H1 (cell line): ENCODE results near the gene AUH. TPM values are rescaled to one million over a fixed set of nuclear protein-coding genes. Genes with fewer than 3 reads are reported as not detected.

ENCODE experiments used
- CTCF ChIA-PET: fragments of 300-600 bp; sonication (Branson Sonifier 250); formaldehyde crosslinking; loops from one replicate; lab custom pipeline; 2021; ENCODE audit not compliant: partially characterized antibody; lab: Charles Lee
- POLR2A ChIA-PET: fragments of 300-600 bp; sonication (Branson Sonifier 250); formaldehyde crosslinking; loops from one replicate; lab custom pipeline; 2021; ENCODE audit warnings: inconsistent platforms; ENCODE audit not compliant: partially characterized antibody; lab: Charles Lee
- DNase-seq, 2 experiments: peaks; one replicate each; pipeline versions ENCODE4 v3.0.0 to v3.0.0-alpha.2; 2010 to 2022; ENCODE audit warnings: low spot score in 2 of 2, low read depth in 1 of 2, mixed read lengths in 1 of 2
- FAIRE-seq: peaks from 2 replicates; lab custom pipeline; 2011; peaks lifted over from hg19 to GRCh38; lab: Jason Lieb, UNC
- H2AFZ ChIP-seq: 2 replicates; pipeline ENCODE4 v1.8.1; 2012; ENCODE audit warnings: low read length, inconsistent platforms
- H2AK5ac ChIP-seq: 2 replicates; pipeline ENCODE4 v1.6.1; 2013; ENCODE audit warnings: low read depth, low read length
- H2BK120ac ChIP-seq: replicated peaks from 2 replicates; pipeline ENCODE3; 2013; ENCODE audit warnings: low read depth, low read length, inconsistent platforms
- H2BK12ac ChIP-seq: 2 replicates; pipeline ENCODE4 v1.6.1; 2013; ENCODE audit warnings: low read depth, low read length
- H2BK15ac ChIP-seq: 2 replicates; pipeline ENCODE4 v1.6.1; 2013; ENCODE audit warnings: low read length
- H2BK20ac ChIP-seq: 2 replicates; pipeline ENCODE4 v1.6.1; 2013; ENCODE audit warnings: low read length
- H2BK5ac ChIP-seq: 2 replicates; pipeline ENCODE4 v1.6.1; 2013; ENCODE audit warnings: low read depth, low read length
- H3K14ac ChIP-seq: 2 replicates; pipeline ENCODE4 v1.6.1; 2013; ENCODE audit warnings: inconsistent platforms; ENCODE audit not compliant: insufficient read length
- H3K18ac ChIP-seq: 2 replicates; pipeline ENCODE4 v1.6.1; 2013; ENCODE audit warnings: low read length; ENCODE audit errors: extremely low read depth
- H3K23ac ChIP-seq: 2 replicates; pipeline ENCODE4 v1.6.1; 2013; ENCODE audit warnings: inconsistent platforms; ENCODE audit not compliant: insufficient read length
- H3K23me2 ChIP-seq: 2 replicates; pipeline ENCODE4 v1.6.1; 2013; ENCODE audit warnings: low read depth, low read length
- H3K27ac ChIP-seq: 2 replicates; pipeline ENCODE4 v1.6.1; 2011; ENCODE audit warnings: low read depth, low read length, inconsistent platforms
- H3K27me3 ChIP-seq, 4 experiments: replicated peaks in 1 of 4; 1 replicate in 1 of 4; 2 replicates in 3 of 4; pipeline versions ENCODE4 v1.6.1 to v1.8.1; 2011 to 2013; ENCODE audit warnings: low read length in 3 of 4, mild to moderate bottlenecking in 3 of 4, inconsistent platforms in 2 of 4, mixed read lengths in 2 of 4, moderate library complexity in 1 of 4; ENCODE audit not compliant: control insufficient read depth in 3 of 4, insufficient read depth in 3 of 4; ENCODE audit errors: extremely low read depth in 1 of 4
- H3K36me3 ChIP-seq, 4 experiments: 2 replicates each; pipeline versions ENCODE4 v1.6.1 to v1.8.1; 2011 to 2013; ENCODE audit warnings: mild to moderate bottlenecking in 4 of 4, low read length in 3 of 4, moderate library complexity in 2 of 4, control low read depth in 1 of 4, inconsistent platforms in 1 of 4; ENCODE audit not compliant: insufficient read depth in 4 of 4, control insufficient read depth in 2 of 4
- H3K4ac ChIP-seq: replicated peaks from 2 replicates; pipeline ENCODE3; 2013; ENCODE audit warnings: low read length, low read depth, mixed read lengths, inconsistent platforms; ENCODE audit not compliant: insufficient read length
- H3K4me1 ChIP-seq, 4 experiments: replicated peaks in 1 of 4; 1 replicate in 1 of 4; 2 replicates in 3 of 4; pipeline versions ENCODE4 v1.6.1 to v1.8.1; 2011 to 2013; ENCODE audit warnings: low read length in 3 of 4, inconsistent platforms in 2 of 4, mixed read lengths in 1 of 4; ENCODE audit not compliant: insufficient read depth in 4 of 4, control insufficient read depth in 3 of 4
- H3K4me2 ChIP-seq, 2 experiments: 2 replicates each; pipeline versions ENCODE4 v1.6.1 to v1.8.1; 2011 to 2013; ENCODE audit warnings: low read depth in 2 of 2, low read length in 2 of 2, control low read depth in 1 of 2, inconsistent platforms in 1 of 2, mild to moderate bottlenecking in 1 of 2; ENCODE audit not compliant: insufficient read depth in 1 of 2
- H3K4me3 ChIP-seq, 4 experiments: fragments of 200-600, 300-600 bp in 1 of 4; sonication (generic), shearing (Covaris generic), sonication (Bioruptor Twin) in 1 of 4; 2 replicates each; pipeline versions ENCODE4 v1.5.1 to v1.8.1; 2011 to 2016; ENCODE audit warnings: low read length in 4 of 4, low read depth in 3 of 4, control low read depth in 2 of 4, inconsistent platforms in 2 of 4, mild to moderate bottlenecking in 2 of 4, mixed read lengths in 1 of 4, moderate library complexity in 1 of 4; ENCODE audit not compliant: insufficient read depth in 2 of 4; ENCODE audit errors: extremely low read depth in 1 of 4
- H3K56ac ChIP-seq: replicated peaks from 2 replicates; pipeline ENCODE3; 2013; ENCODE audit warnings: low read depth, mild to moderate bottlenecking, mixed read lengths, low read length, inconsistent platforms; ENCODE audit not compliant: insufficient read length
- H3K79me1 ChIP-seq: 2 replicates; pipeline ENCODE4 v1.6.1; 2013; ENCODE audit warnings: low read depth, low read length, control low read depth
- H3K79me2 ChIP-seq, 2 experiments: 2 replicates each; pipeline versions ENCODE4 v1.6.1 to v1.8.1; 2012 to 2013; ENCODE audit warnings: low read length in 2 of 2, mild to moderate bottlenecking in 2 of 2, inconsistent platforms in 1 of 2; ENCODE audit not compliant: insufficient read depth in 2 of 2, control insufficient read depth in 1 of 2
- H3K9ac ChIP-seq, 4 experiments: replicated peaks in 1 of 4; 1 replicate in 1 of 4; 2 replicates in 3 of 4; pipeline versions ENCODE4 v1.6.1 to v1.8.1; 2011 to 2013; ENCODE audit warnings: low read depth in 3 of 4, low read length in 3 of 4, control low read depth in 2 of 4, mild to moderate bottlenecking in 2 of 4, moderate library complexity in 2 of 4, inconsistent platforms in 1 of 4; ENCODE audit errors: extremely low read depth in 1 of 4
- H3K9me3 ChIP-seq, 2 experiments: 2 replicates each; pipeline versions ENCODE4 v1.6.1 to v1.8.1; 2012 to 2013; ENCODE audit warnings: mild to moderate bottlenecking in 2 of 2, moderate library complexity in 2 of 2, control low read depth in 1 of 2, inconsistent platforms in 1 of 2, low read depth in 1 of 2, low read length in 1 of 2, mixed read lengths in 1 of 2; ENCODE audit not compliant: insufficient read depth in 2 of 2
- H4K20me1 ChIP-seq, 2 experiments: replicated peaks in 1 of 2; 2 replicates each; pipeline versions ENCODE3 to v1.8.1; 2011 to 2013; ENCODE audit warnings: inconsistent platforms in 2 of 2, low read length in 2 of 2, mild to moderate bottlenecking in 1 of 2; ENCODE audit not compliant: insufficient read depth in 2 of 2, control insufficient read depth in 1 of 2
- H4K5ac ChIP-seq: 2 replicates; pipeline ENCODE4 v1.6.1; 2013; ENCODE audit warnings: low read length, low read depth, mixed read lengths, inconsistent platforms; ENCODE audit not compliant: insufficient read length
- H4K8ac ChIP-seq: 2 replicates; pipeline ENCODE4 v1.8.0; 2013; ENCODE audit warnings: mild to moderate bottlenecking, moderate library complexity, low read length, inconsistent platforms; ENCODE audit not compliant: insufficient read depth; ENCODE audit errors: extremely low read depth
- H4K91ac ChIP-seq: replicated peaks from 2 replicates; pipeline ENCODE3; 2013; ENCODE audit warnings: low read length, mixed read lengths, inconsistent platforms; ENCODE audit not compliant: insufficient read length
- ASH2L ChIP-seq: fragments of 200-600, 300-600 bp; sonication (generic); IDR thresholded peaks from one replicate; pipeline ENCODE4 v1.7.1; 2017; ENCODE audit warnings: low read length
- ATF2 ChIP-seq: IDR thresholded peaks from 2 replicates; pipeline ENCODE4 v1.6.1; 2012; ENCODE audit warnings: low read length, inconsistent platforms
- BACH1 ChIP-seq: IDR thresholded peaks from 2 replicates; pipeline ENCODE4 v1.6.1; 2012; ENCODE audit warnings: low read length, improper control_type of control experiment
- BCL11A ChIP-seq, 2 experiments: IDR thresholded peaks; one replicate each; pipeline ENCODE4 v1.6.1; 2011; ENCODE audit warnings: low read depth in 2 of 2, low read length in 2 of 2, mild to moderate bottlenecking in 2 of 2
- CHD2 ChIP-seq: IDR thresholded peaks from 2 replicates; pipeline ENCODE4 v1.6.1; 2012; ENCODE audit warnings: low read length, improper control_type of control experiment
- E2F6 ChIP-seq: IDR thresholded peaks from 2 replicates; pipeline ENCODE4 v1.6.1; 2012; ENCODE audit warnings: inconsistent platforms
- JUN ChIP-seq: IDR thresholded peaks from 2 replicates; pipeline ENCODE4 v1.6.1; 2011; ENCODE audit warnings: low read depth, mild to moderate bottlenecking, improper control_type of control experiment, low read length
- KDM4A ChIP-seq: IDR thresholded peaks from one replicate; pipeline ENCODE4 v1.7.1; 2012; ENCODE audit warnings: low read depth, mild to moderate bottlenecking, moderate library complexity, low read length, inconsistent platforms; ENCODE audit not compliant: severe bottlenecking
- NANOG ChIP-seq: IDR thresholded peaks from 2 replicates; pipeline ENCODE4 v1.6.1; 2011; ENCODE audit warnings: low read length, low read depth, mild to moderate bottlenecking, inconsistent platforms; ENCODE audit not compliant: insufficient read depth, poor library complexity, severe bottlenecking
- POLR2A ChIP-seq, 2 experiments: IDR thresholded peaks; 1 replicate in 1 of 2; 2 replicates in 1 of 2; pipeline ENCODE4 v1.6.1; 2011; ENCODE audit warnings: low read depth in 2 of 2, low read length in 2 of 2, mild to moderate bottlenecking in 2 of 2; ENCODE audit errors: control extremely low read depth in 1 of 2
- SAP30 ChIP-seq: fragments of 300-600 bp; sonication (generic); IDR thresholded peaks from 2 replicates; pipeline ENCODE4 v1.7.1; 2012; ENCODE audit warnings: low read length, moderate library complexity, mild to moderate bottlenecking, inconsistent platforms; ENCODE audit not compliant: insufficient read depth, insufficient replicate concordance
- SIRT6 ChIP-seq: IDR thresholded peaks from one replicate; pipeline ENCODE4 v1.7.1; 2012; ENCODE audit warnings: low read length, inconsistent platforms
- TAF1 ChIP-seq: IDR thresholded peaks from 2 replicates; pipeline ENCODE4 v1.6.1; 2011; ENCODE audit warnings: mild to moderate bottlenecking, low read depth, low read length
- WGBS, 2 experiments: shearing (Covaris generic) in 1 of 2; methylation state at CpG; one replicate each; pipeline versions ENCODE4 v1.1.6 to v1.1.7; 2013 to 2015; ENCODE audit warnings: low lambda C conversion rate in 2 of 2, mixed read lengths in 2 of 2, inconsistent platforms in 1 of 2, low coverage in 1 of 2, missing lambda C conversion rate in 1 of 2; ENCODE audit not compliant: insufficient replicate concordance in 2 of 2, insufficient coverage in 1 of 2, insufficient read length in 1 of 2; ENCODE audit errors: extremely low coverage in 1 of 2, missing lambda C conversion rate in 1 of 2; 5-methylcytosine and 5-hydroxymethylcytosine counted together
- polyA plus RNA-seq, 7 experiments: library from polyadenylated mRNA; depleted of rRNA in 3 of 7; stranded (reverse) in 5 of 7; unstranded in 2 of 7; fragments of >200 nt in 5 of 7; fragments of 200-250 nt in 2 of 7; gene quantifications; 1 replicate in 5 of 7; 2 replicates in 1 of 7; 4 replicates in 1 of 7; pipeline versions ENCODE4 v1.2.1 to v1.2.3, GENCODE V29; 2011 to 2013; ENCODE audit warnings: missing spikeins in 2 of 7, mixed read lengths in 2 of 7
- total RNA-seq: library from RNA; stranded (reverse); fragmentation: NEBNext Ultra II Directional; extraction: Animal tissue kit (Norgen Biotek cat#: 25700); gene quantifications from 2 replicates; pipeline ENCODE4 v1.2.1, GENCODE V29; 2021

The AUH gene
- total and polyA plus RNA-seq, 2 of the 8 experiments (the other 6 are each of a cell fraction or from before 2014, with no cell fraction given) = 5.8 to 21.9 TPM

GRCh38 chr9:91255327-91255726 is 106.4 kb downstream of the AUH start:
- no peaks in the 10 kb centered on the region for H3K79me1 ChIP-seq
- H3K9ac ChIP-seq = no peak overlapping the region
- no peak overlapping the region for H2BK15ac ChIP-seq
- H3K18ac ChIP-seq = no peak overlapping the region
- no peak for FAIRE-seq
- H4K8ac ChIP-seq = no peak overlapping the region
- H3K14ac ChIP-seq = no peak overlapping the region
- H3K56ac ChIP-seq = no peak overlapping the region
- no peaks in the 10 kb centered on the region for H3K9me3 ChIP-seq
- no peak for DNase-seq
- no peak overlapping the region for H3K4me2 ChIP-seq
- H3K4me1 ChIP-seq = no peaks in the 10 kb centered on the region
- no peaks in the 10 kb centered on the region for H3K27me3 ChIP-seq
- CTCF ChIA-PET = interaction anchor here (0.8 to 1.3 kb wide), 3 partner anchors 56 to 222 kb away, joined by 3 to 5 read pairs (median 3); no protein-coding TSS in a partner anchor
- 85% methylated on average over 3 of the region's 3 CpGs; no CpG with 5 or more reads in 1 of the 2 experiments for WGBS, 2 experiments
- H3K27ac ChIP-seq = no peak overlapping the region
- H2AK5ac ChIP-seq = no peak overlapping the region
- H2BK5ac ChIP-seq = no peak overlapping the region
- H2AFZ ChIP-seq = no peak overlapping the region
- POLR2A ChIA-PET = no interaction called here
- H3K36me3 ChIP-seq = no peaks in the 10 kb centered on the region
- no peaks in the 10 kb centered on the region for H4K20me1 ChIP-seq
- no peak overlapping the region for H2BK120ac ChIP-seq
- no peak overlapping the region for H2BK12ac ChIP-seq
- H4K91ac ChIP-seq = no peak overlapping the region
- H3K4ac ChIP-seq = no peak overlapping the region
- H3K4me3 ChIP-seq = no peak overlapping the region
- H3K79me2 ChIP-seq = no peaks in the 10 kb centered on the region
- H3K23ac ChIP-seq = no peak overlapping the region
- no peak overlapping the region for H2BK20ac ChIP-seq
- no peaks in the 10 kb centered on the region for H3K23me2 ChIP-seq
- no peak overlapping the region for H4K5ac ChIP-seq
- no peak for TF ChIP-seq CHD2
- no peak for TF ChIP-seq BCL11A (IDR thresholded peaks at IDR 0.05; ENCODE audit: low read depth in 2 of 2, low read length in 2 of 2)
- TF ChIP-seq JUN = no peak
- no peak for TF ChIP-seq SAP30
- TF ChIP-seq SIRT6 = no peak
- TF ChIP-seq NANOG = no peak
- no peak for TF ChIP-seq TAF1
- TF ChIP-seq BACH1 = no peak
- TF ChIP-seq ASH2L = no peak
- TF ChIP-seq E2F6 = no peak
- no peak for TF ChIP-seq POLR2A (IDR thresholded peaks at IDR 0.05; ENCODE audit: control extremely low read depth in 1 of 2, low read depth in 2 of 2, low read length in 2 of 2)
- no peak for TF ChIP-seq KDM4A
- no peak for TF ChIP-seq ATF2
